ENCODE data around the gene RPA1.

DNA sequence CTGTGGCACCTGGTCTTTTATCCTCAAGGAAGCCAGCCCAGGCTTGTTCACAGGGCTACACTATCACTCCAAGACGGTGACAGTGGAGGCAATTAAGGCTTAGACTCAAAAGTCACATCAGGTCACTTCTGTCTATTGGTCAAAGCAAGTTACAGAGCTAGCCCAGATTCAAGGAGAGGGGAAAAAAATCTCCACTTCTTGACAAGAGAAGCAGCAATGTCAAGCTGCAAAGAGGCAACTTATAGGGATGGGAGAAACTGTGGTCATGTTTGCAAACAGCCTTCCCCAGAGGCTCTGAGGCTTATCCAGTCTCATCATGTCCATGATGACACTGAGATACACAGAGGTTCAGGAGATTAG is 36.4 kb upstream of the RPA1 start:
- TF ChIP-seq JUN (IDR thresholded peaks at IDR 0.05; ENCODE audit: low read depth, low read length) = no peak
- TF ChIP-seq CEBPB (IDR thresholded peaks at IDR 0.05; ENCODE audit: low read depth, low read length) = no peak
- no peak for TF ChIP-seq EZH2 (IDR thresholded peaks at IDR 0.05; ENCODE audit: low read depth, low read length, severe bottlenecking)
- no peak for TF ChIP-seq TAF1 (IDR thresholded peaks at IDR 0.05; ENCODE audit: low read depth, low read length)
- TF ChIP-seq RFX5 (IDR thresholded peaks at IDR 0.05; ENCODE audit: borderline replicate concordance, low read depth, low read length) = no peak
- TF ChIP-seq, protein P1, sequence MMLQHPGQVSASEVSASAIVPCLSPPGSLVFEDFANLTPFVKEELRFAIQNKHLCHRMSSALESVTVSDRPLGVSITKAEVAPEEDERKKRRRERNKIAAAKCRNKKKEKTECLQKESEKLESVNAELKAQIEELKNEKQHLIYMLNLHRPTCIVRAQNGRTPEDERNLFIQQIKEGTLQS (IDR thresholded peaks at IDR 0.05; ENCODE audit: insufficient read depth, low read depth, low read length) = no peak
- no peak for TF ChIP-seq SP1 (IDR thresholded peaks at IDR 0.05; ENCODE audit: low read depth, low read length)
- no peak for TF ChIP-seq RAD21 (IDR thresholded peaks at IDR 0.05 in 1 of 2, conservative IDR thresholded peaks at IDR 0.05 in 1 of 2; ENCODE audit: low read depth in 2 of 2, low read length in 2 of 2)
- no peak for TF ChIP-seq CTCF (IDR thresholded peaks at IDR 0.05; ENCODE audit: control extremely low read depth in 1 of 3, insufficient read depth in 1 of 3, low read depth in 1 of 3, low read length in 3 of 3)
- TF ChIP-seq, protein P2, sequence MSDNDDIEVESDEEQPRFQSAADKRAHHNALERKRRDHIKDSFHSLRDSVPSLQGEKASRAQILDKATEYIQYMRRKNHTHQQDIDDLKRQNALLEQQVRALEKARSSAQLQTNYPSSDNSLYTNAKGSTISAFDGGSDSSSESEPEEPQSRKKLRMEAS (IDR thresholded peaks at IDR 0.05) = no peak

All from H1 (cell line).